ENCODE measurements around the gene ADAT1. TPM values are rescaled to one million over a fixed set of nuclear protein-coding genes. Genes with fewer than 3 reads are reported as not detected.

Gene ADAT1
- total RNA-seq, 1 donor from 2014 or later: 44.8 TPM

GRCh38 chr16:75559564-75560372, 63.3 kb downstream of the ADAT1 start:
- Histone ChIP-seq H3K9me3 (no peaks in the 10 kb centered on the region), H3K27me3 (no peaks in the 10 kb centered on the region), H3K36me3 (no peaks in the 10 kb centered on the region), H3K4me1 (peaks cover 11% of the 10 kb centered on the region), H3K4me3 (no peak overlapping the region), H3K27ac (no peak overlapping the region)
- TF ChIP-seq, protein P1, sequence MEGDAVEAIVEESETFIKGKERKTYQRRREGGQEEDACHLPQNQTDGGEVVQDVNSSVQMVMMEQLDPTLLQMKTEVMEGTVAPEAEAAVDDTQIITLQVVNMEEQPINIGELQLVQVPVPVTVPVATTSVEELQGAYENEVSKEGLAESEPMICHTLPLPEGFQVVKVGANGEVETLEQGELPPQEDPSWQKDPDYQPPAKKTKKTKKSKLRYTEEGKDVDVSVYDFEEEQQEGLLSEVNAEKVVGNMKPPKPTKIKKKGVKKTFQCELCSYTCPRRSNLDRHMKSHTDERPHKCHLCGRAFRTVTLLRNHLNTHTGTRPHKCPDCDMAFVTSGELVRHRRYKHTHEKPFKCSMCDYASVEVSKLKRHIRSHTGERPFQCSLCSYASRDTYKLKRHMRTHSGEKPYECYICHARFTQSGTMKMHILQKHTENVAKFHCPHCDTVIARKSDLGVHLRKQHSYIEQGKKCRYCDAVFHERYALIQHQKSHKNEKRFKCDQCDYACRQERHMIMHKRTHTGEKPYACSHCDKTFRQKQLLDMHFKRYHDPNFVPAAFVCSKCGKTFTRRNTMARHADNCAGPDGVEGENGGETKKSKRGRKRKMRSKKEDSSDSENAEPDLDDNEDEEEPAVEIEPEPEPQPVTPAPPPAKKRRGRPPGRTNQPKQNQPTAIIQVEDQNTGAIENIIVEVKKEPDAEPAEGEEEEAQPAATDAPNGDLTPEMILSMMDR (IDR thresholded peaks at IDR 0.05): no peak
- intact Hi-C loops (cut with DNase I): no loop called here
- DNase-seq (no peak), ATAC-seq (no peak)

- Histone ChIP-seq H3K36me3 (no peaks in the 10 kb centered on the region), H3K27me3 (no peaks in the 10 kb centered on the region), H3K4me3 (no peak overlapping the region), H3K4me1 (peaks cover 11% of the 10 kb centered on the region), H3K27ac (no peak overlapping the region), H3K9me3 (no peaks in the 10 kb centered on the region)
- intact Hi-C loops (cut with DNase I): no loop called here
- ATAC-seq (no peak), DNase-seq (no peak)
- TF ChIP-seq, protein P1 (IDR thresholded peaks at IDR 0.05): no peak
Observed at GRCh38 chr16:75558846-75559401, 64.2 kb downstream of the ADAT1 start.

GRCh38 chr16:75556431-75556950, 66.6 kb downstream of the ADAT1 start:
- H3K27ac ChIP-seq: peak overlapping the region; percentile 74
- H3K36me3 ChIP-seq: no peaks in the 10 kb centered on the region
- H3K27me3 ChIP-seq: no peaks in the 10 kb centered on the region
- H3K4me3 ChIP-seq: peak overlapping the region; percentile 75
- no peaks in the 10 kb centered on the region for H3K9me3 ChIP-seq
- ATAC-seq (no peak), DNase-seq (no peak)
- H3K4me1 ChIP-seq: peaks cover 11% of the 10 kb centered on the region
- TF ChIP-seq, protein P1 (IDR thresholded peaks at IDR 0.05): no peak
- intact Hi-C loops (cut with DNase I): no loop called here

- peak; percentile 99 for ATAC-seq
- TF ChIP-seq, protein P1 (IDR thresholded peaks at IDR 0.05): no peak
- peak; percentile 99 for DNase-seq
- intact Hi-C loops (cut with DNase I): no loop called here
- Histone ChIP-seq H3K27ac (peak within 1 kb of the TSS; percentile 74), H3K27me3 (no peaks in the 10 kb centered on the region), H3K4me3 (peak within 1 kb of the TSS; percentile 75), H3K36me3 (no peaks in the 10 kb centered on the region), H3K9me3 (no peaks in the 10 kb centered on the region), H3K4me1 (peaks cover 11% of the 10 kb centered on the region)
Observed at GRCh38 chr16:75555707-75556430, 67.2 kb downstream of the ADAT1 start, which contains the start of gene TMEM231. Gene TMEM231, minus strand, starts transcription at chr16:75556252. Its CDS starts 43 bp downstream, at chr16:75556209.

GRCh38 chr16:75555213-75555706, 67.8 kb downstream of the ADAT1 start:
- Histone ChIP-seq H3K27ac (peak overlapping the region; percentile 74), H3K27me3 (no peaks in the 10 kb centered on the region)

More at GRCh38 chr16:75555213-75555706, 67.8 kb downstream of the ADAT1 start:
- ATAC-seq (peak; percentile 79), DNase-seq (peak; percentile 81)
- peak overlapping the region; percentile 75 for H3K4me3 ChIP-seq
- TF ChIP-seq, protein P1 (IDR thresholded peaks at IDR 0.05): no peak
- H3K4me1 ChIP-seq: peaks cover 11% of the 10 kb centered on the region
- H3K36me3 ChIP-seq: no peaks in the 10 kb centered on the region
- intact Hi-C loops (cut with DNase I): no loop called here
- no peaks in the 10 kb centered on the region for H3K9me3 ChIP-seq

Measured in upper lobe of right lung (tissue), 1 donor.